Muscle of leg (tissue), 11 donors: ENCODE results near the gene ADCY3. TPM values are rescaled to one million over a fixed set of nuclear protein-coding genes. Genes with fewer than 3 reads are reported as not detected.
A peak's percentile ranks its signal among the peaks of the same experiment; 100 is the strongest.

Experiments used
- DNase-seq: peaks from one replicate; pipeline ENCODE4 v3.0.0; 2013
- H3K27ac ChIP-seq: one replicate; pipeline ENCODE4 v1.5.1; 2013; ENCODE audit warnings: mild to moderate bottlenecking, low read length, control low read depth
- H3K27me3 ChIP-seq: one replicate; pipeline ENCODE4 v1.6.1; 2013; ENCODE audit warnings: low read length; ENCODE audit not compliant: control insufficient read depth, insufficient read depth
- H3K36me3 ChIP-seq: one replicate; pipeline ENCODE4 v1.6.1; 2013; ENCODE audit warnings: low read length; ENCODE audit not compliant: control insufficient read depth, insufficient read depth
- H3K4me1 ChIP-seq: one replicate; pipeline ENCODE4 v1.6.1; 2013; ENCODE audit warnings: low read length; ENCODE audit not compliant: control insufficient read depth, insufficient read depth
- H3K4me3 ChIP-seq: one replicate; pipeline ENCODE4 v1.5.1; 2013; ENCODE audit warnings: low read length, control low read depth
- H3K9me3 ChIP-seq: replicated peaks from 2 replicates; pipeline ENCODE4 v1.6.1; 2013; ENCODE audit warnings: low read depth, low read length; ENCODE audit not compliant: control insufficient read depth
- WGBS: methylation state at CpG from one replicate; pipeline ENCODE4 v1.1.5; 2013; ENCODE audit warnings: missing lambda C conversion rate; ENCODE audit not compliant: insufficient coverage; 5-methylcytosine and 5-hydroxymethylcytosine counted together
- polyA plus RNA-seq, 8 donors: library from polyadenylated mRNA; unstranded; fragments of 120-200 nt; gene quantifications; one replicate each; pipeline versions ENCODE4 v1.2.1 to v1.2.3, GENCODE V29; 2013; ENCODE audit warnings: inconsistent platforms in 1 of 8, low replicate concordance in 1 of 8; ENCODE audit not compliant: insufficient read length in 8 of 8, insufficient read depth in 1 of 8
- total RNA-seq: library from RNA; stranded (reverse); fragments of 120-200 nt; gene quantifications from one replicate; pipeline ENCODE4 v1.2.4, GENCODE V29; 2013

Gene ADCY3
- total and polyA plus RNA-seq, 9 donors, result 19.7 to 37.7 (median 29.7) TPM

GRCh38 chr2:24892928-24893327, 27.1 kb downstream of the ADCY3 start:
- WGBS, result 100% methylated on average over 1 of the region's 2 CpGs
- no peak overlapping the region for H3K4me3 ChIP-seq
- H3K9me3 ChIP-seq, result peaks cover 28% of the 10 kb centered on the region
- H3K27me3 ChIP-seq, result no peaks in the 10 kb centered on the region
- H3K4me1 ChIP-seq, result no peaks in the 10 kb centered on the region
- H3K27ac ChIP-seq, result no peak overlapping the region
- peaks cover 6% of the 10 kb centered on the region for H3K36me3 ChIP-seq
- DNase-seq, result no peak

DNA sequence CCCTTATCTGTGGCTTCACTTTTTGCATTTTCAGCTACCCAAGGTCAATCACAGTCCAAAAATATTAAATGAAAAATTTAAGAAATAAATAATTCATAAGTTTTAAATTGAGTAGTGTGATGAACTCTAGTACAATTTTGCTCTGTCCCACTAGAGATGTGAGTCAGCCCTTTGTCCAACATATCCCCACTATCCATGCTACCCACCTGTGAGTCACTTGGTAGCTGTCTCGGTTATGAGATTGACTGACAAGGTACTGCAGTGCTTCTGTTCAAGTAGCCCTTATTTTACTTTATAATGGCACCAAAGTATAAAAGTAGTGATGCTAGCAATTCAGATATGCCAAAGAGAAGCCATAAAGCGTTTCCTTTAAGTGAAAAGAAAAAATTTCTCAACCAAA, 28.8 kb downstream of the ADCY3 start:
- Histone ChIP-seq H3K4me1 (peaks cover 12% of the 10 kb centered on the region), H3K27ac (no peak overlapping the region), H3K27me3 (no peaks in the 10 kb centered on the region), H3K36me3 (peaks cover 3% of the 10 kb centered on the region), H3K4me3 (no peak overlapping the region), H3K9me3 (peaks cover 24% of the 10 kb centered on the region)
- no peak for DNase-seq
- WGBS, result no CpG with 5 or more reads among the region's 2 CpGs

GRCh38 chr2:24889221-24889620, 30.8 kb downstream of the ADCY3 start:
- Histone ChIP-seq H3K4me3 (no peak overlapping the region), H3K27me3 (no peaks in the 10 kb centered on the region), H3K9me3 (peaks cover 9% of the 10 kb centered on the region), H3K27ac (no peak overlapping the region), H3K36me3 (peaks cover 3% of the 10 kb centered on the region), H3K4me1 (peaks cover 27% of the 10 kb centered on the region)
- DNase-seq, result no peak
- WGBS, result 91% methylated on average over 3 of the region's 5 CpGs

DNA sequence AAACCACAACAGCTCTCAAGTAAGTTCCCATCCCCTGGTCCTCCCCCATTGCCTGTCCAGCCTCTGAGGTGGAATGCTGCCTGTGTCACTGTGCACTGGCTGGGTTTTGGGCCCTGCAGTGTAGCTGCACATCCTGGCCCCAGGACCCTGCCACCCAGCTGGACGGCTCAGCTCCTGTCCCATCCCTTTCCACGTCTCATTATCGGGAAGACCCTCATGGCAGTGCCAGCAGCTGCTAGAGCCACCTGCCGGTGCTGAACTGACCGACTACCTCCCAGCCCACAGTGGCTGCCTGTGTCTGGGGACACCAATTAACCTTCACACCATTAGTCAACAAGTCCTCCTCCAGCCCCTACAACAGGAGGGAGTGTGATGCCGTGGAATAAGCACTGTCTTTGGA, 31.9 kb downstream of the ADCY3 start:
- 83% methylated on average over 4 of the region's 6 CpGs for WGBS

DNA sequence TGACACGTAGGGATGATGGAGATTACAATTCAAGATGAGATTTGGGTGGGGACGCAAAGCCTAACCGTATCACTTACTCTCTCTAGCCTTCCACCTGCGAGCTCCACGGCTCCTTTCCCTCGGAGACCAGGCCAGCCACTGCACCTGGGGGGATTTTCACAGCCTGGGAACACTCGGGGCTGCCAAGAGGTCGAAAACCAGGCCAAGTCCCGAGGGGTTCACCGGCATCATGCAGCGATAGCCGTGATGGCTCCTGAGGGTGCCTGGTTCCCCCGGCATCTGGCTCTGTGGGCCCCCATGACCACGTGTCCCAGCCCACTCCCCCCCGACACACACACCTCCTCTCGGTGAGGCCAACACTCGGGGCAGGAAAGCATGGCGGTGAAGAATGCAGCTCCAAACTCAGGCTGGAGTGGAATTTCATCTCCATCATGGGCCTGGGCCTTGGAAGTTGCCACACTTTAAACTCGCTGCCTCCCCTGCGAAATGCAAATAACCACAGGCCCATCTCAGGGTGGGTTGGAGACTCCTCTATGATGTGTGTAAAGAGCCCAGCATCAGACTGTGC, 32.6 kb downstream of the ADCY3 start:
- no peak overlapping the region for H3K27ac ChIP-seq
- WGBS, result 83% methylated on average over 11 of the region's 20 CpGs
- H3K4me3 ChIP-seq, result no peak overlapping the region
- H3K9me3 ChIP-seq, result no peaks in the 10 kb centered on the region
- peaks cover 3% of the 10 kb centered on the region for H3K36me3 ChIP-seq
- H3K27me3 ChIP-seq, result no peaks in the 10 kb centered on the region
- H3K4me1 ChIP-seq, result peaks cover 27% of the 10 kb centered on the region
- no peak for DNase-seq

More for the DNA sequence above, 31.9 kb downstream of the ADCY3 start:
- Histone ChIP-seq H3K4me3 (no peak overlapping the region), H3K9me3 (peaks cover 1% of the 10 kb centered on the region), H3K27ac (no peak overlapping the region), H3K27me3 (no peaks in the 10 kb centered on the region), H3K36me3 (peaks cover 3% of the 10 kb centered on the region), H3K4me1 (peaks cover 27% of the 10 kb centered on the region)
- no peak for DNase-seq

- Histone ChIP-seq H3K4me3 (no peak overlapping the region), H3K27me3 (no peaks in the 10 kb centered on the region), H3K9me3 (no peaks in the 10 kb centered on the region), H3K36me3 (peaks cover 3% of the 10 kb centered on the region), H3K4me1 (peaks cover 27% of the 10 kb centered on the region), H3K27ac (peak overlapping the region; percentile 13)
- WGBS, result no CpG with 5 or more reads among the region's 16 CpGs
- peak; percentile 39 for DNase-seq
Measured at GRCh38 chr2:24886691-24887304, 33.2 kb downstream of the ADCY3 start.

- Histone ChIP-seq H3K4me3 (no peak overlapping the region), H3K9me3 (no peaks in the 10 kb centered on the region), H3K27ac (peak overlapping the region; percentile 42), H3K4me1 (peaks cover 27% of the 10 kb centered on the region), H3K36me3 (peaks cover 3% of the 10 kb centered on the region), H3K27me3 (no peaks in the 10 kb centered on the region)
- DNase-seq, result no peak
- 85% methylated on average over 6 of the region's 13 CpGs for WGBS
Measured at GRCh38 chr2:24886126-24886501, 33.9 kb downstream of the ADCY3 start.

DNA sequence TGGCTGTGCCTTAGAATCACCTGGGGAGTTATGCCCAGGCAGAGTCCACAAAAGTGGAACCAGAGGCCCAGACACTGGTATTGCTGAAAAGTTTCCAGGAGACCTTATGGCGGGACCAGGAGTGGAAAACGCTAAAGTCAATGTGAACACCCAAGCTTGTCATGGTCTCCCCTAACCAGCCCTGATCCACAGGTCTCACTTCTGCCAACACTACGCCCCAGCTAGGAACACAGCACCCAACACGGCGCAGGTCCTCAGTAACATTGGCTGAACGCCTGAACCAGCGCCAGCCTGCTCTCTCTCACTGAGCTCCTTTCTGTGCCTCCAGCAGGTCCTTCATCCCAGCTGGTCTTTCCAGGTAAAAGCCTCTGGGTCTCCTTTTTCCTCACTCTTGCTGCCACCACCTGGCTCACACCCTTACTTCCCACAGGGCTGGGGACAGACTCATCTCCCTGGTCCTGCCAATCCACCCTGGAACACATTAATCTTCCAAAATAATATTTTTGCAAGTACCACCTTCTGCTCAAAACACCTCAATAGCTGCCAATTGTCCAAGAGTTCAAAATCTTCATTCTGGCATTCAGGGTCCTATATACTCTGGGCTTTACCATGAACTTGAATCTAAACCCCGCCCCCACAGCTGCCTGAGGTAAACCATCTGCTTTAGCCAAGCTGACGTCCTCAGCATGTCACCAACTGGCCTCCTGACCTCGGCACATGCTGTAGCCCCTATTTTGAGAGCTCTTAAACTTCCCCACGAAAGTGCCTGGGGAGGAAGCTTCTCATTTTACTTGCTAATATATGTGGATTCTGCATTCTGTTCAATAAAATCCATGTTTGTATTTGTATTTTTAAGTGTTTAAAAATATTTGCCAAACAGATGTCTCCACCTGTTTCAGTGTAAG, 34.6 kb downstream of the ADCY3 start:
- H3K27ac ChIP-seq, result peak overlapping the region; percentile 42
- peak; percentile 76 for DNase-seq

DNA sequence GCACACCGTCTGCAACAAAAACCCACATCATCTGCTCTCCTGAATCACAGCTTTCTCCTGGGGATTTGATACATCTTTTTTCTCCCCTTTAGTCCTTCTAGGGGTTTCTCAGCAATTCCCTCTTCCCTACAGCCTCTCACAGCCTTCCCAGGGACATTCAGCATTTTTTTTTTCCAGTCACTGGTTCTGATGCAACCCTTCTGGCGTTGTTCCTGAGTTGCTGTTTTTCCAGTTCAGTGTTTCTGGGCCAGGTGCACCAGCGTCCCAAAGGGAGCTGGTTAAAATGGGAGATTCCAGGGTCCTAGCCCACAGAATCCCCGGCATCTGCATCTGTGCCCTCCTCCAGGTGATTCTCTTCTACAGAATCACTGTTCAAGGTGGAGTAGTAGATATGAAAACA, 36.1 kb downstream of the ADCY3 start:
- peak; percentile 71 for DNase-seq
- H3K27me3 ChIP-seq, result no peaks in the 10 kb centered on the region
- no peak overlapping the region for H3K4me3 ChIP-seq
- H3K36me3 ChIP-seq, result peaks cover 6% of the 10 kb centered on the region
- no peaks in the 10 kb centered on the region for H3K9me3 ChIP-seq
- peaks cover 27% of the 10 kb centered on the region for H3K4me1 ChIP-seq
- no peak overlapping the region for H3K27ac ChIP-seq
- WGBS, result 49% methylated on average over 2 of the region's 4 CpGs

More for the DNA sequence above, 34.6 kb downstream of the ADCY3 start:
- Histone ChIP-seq H3K4me1 (peaks cover 27% of the 10 kb centered on the region), H3K4me3 (no peak overlapping the region), H3K9me3 (no peaks in the 10 kb centered on the region), H3K27me3 (no peaks in the 10 kb centered on the region), H3K36me3 (peaks cover 3% of the 10 kb centered on the region)
- 83% methylated on average over 10 of the region's 11 CpGs for WGBS

DNA sequence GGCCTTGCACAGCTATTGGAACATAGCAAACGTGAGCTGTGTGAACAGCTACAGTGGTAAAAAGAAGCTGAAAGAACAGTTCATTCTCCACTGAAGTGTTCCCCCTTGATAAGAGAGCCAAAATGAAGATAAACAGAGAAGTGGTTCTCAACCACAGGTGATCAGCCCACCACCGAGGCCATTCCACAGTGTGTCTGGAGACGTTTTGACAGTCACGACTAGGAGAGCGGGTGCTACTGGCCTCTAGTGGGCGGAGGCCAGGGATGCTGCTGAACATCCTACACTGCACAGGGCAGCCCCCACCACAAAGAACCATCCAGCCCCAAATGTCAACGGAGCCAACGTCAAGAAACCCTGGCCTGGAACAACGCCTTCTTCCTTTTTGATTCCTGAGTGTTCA, 38.4 kb downstream of the ADCY3 start:
- Histone ChIP-seq H3K36me3 (peaks cover 2% of the 10 kb centered on the region), H3K4me1 (peaks cover 29% of the 10 kb centered on the region), H3K9me3 (no peaks in the 10 kb centered on the region), H3K27ac (no peak overlapping the region), H3K4me3 (no peak overlapping the region), H3K27me3 (no peaks in the 10 kb centered on the region)
- WGBS, result 95% methylated on average over 6 of the region's 9 CpGs
- DNase-seq, result no peak
